K562 (cell line): ENCODE measurements around the gene SRGN. TPM values are rescaled to one million over a fixed set of nuclear protein-coding genes. Genes with fewer than 3 reads are reported as not detected.

ENCODE experiments used
- ATAC-seq: fragments of 200-7000 bp; cut with Tn5 transposase; 3 replicates; pipeline ENCODE4 v1.9.1; 2020; ENCODE audit warnings: moderate library complexity
- BruUV-seq: library from RNA; stranded (reverse); fragments of 400-500 nt; replicated peaks from 2 replicates; lab custom pipeline; 2021; lab: Mats Ljungman, UMichigan
- CTCF ChIA-PET: fragments of 300-600 bp; formaldehyde crosslinking; extraction: SDS; loops from one replicate; lab custom pipeline; 2021; ENCODE audit warnings: low intra/inter-chr PET ratio; lab: Yijun Ruan, JAX
- POLR2A ChIA-PET: fragments of 300-600, 350-650 bp; sonication (Branson Sonifier 250); formaldehyde crosslinking; extraction: SDS; loops from one replicate; lab custom pipeline; 2021; ENCODE audit warnings: antibody characterized with exemption, inconsistent platforms; lab: Yijun Ruan, JAX
- DNase-seq, 4 experiments: peaks; one replicate each; pipeline versions ENCODE4 v3.0.0 to v3.0.0-alpha.2; 2011 to 2018; ENCODE audit warnings: low spot score in 3 of 4, mixed read lengths in 3 of 4; ENCODE audit errors: extremely low read depth in 1 of 4
- FAIRE-seq: peaks from 2 replicates; lab custom pipeline; 2011; peaks lifted over from hg19 to GRCh38; lab: Jason Lieb, UNC
- H2AFZ ChIP-seq: 2 replicates; pipeline ENCODE4 v1.6.0; 2011; ENCODE audit warnings: low read depth, low read length, control low read depth, inconsistent platforms
- H3K27ac ChIP-seq: fragments of 200-600 bp; 3 replicates; pipeline ENCODE4 v1.8.0; 2011; ENCODE audit warnings: low read depth, mild to moderate bottlenecking, control low read depth, inconsistent platforms, low read length, moderate library complexity, mixed read lengths; ENCODE audit errors: extremely low read depth
- H3K27me3 ChIP-seq, 2 experiments: fragments of 300-600 bp in 1 of 2; 2 replicates in 1 of 2; 3 replicates in 1 of 2; pipeline versions ENCODE4 v1.6.0 to v1.8.0; 2011; ENCODE audit warnings: inconsistent platforms in 2 of 2, low read length in 2 of 2, mild to moderate bottlenecking in 1 of 2, mixed read lengths in 1 of 2, moderate library complexity in 1 of 2; ENCODE audit not compliant: control insufficient read depth in 2 of 2, insufficient read depth in 2 of 2
- H3K36me3 ChIP-seq: fragments of 300-600 bp; 3 replicates; pipeline ENCODE4 v1.8.0; 2011; ENCODE audit warnings: mild to moderate bottlenecking, low read length, inconsistent platforms; ENCODE audit not compliant: control insufficient read depth, insufficient read depth
- H3K4me1 ChIP-seq, 2 experiments: fragments of 200-600 bp in 1 of 2; replicated peaks in 1 of 2; 2 replicates in 1 of 2; 3 replicates in 1 of 2; pipeline versions ENCODE4 v1.5.1 to v1.8.0; 2011; ENCODE audit warnings: inconsistent platforms in 2 of 2, low read length in 2 of 2, mild to moderate bottlenecking in 1 of 2, mixed read lengths in 1 of 2, moderate library complexity in 1 of 2; ENCODE audit not compliant: control insufficient read depth in 2 of 2, insufficient read depth in 2 of 2
- H3K4me2 ChIP-seq: 2 replicates; pipeline ENCODE4 v1.6.1; 2011; ENCODE audit warnings: low read length, control low read depth, inconsistent platforms, mixed read lengths; ENCODE audit not compliant: insufficient read depth
- H3K4me3 ChIP-seq: fragments of 200-600 bp; sonication (generic), shearing (Covaris generic); 2 replicates; pipeline ENCODE4 v1.5.1; 2016; ENCODE audit warnings: control low read depth, inconsistent platforms
- H3K79me2 ChIP-seq: fragments of 200-600 bp; 3 replicates; pipeline ENCODE4 v1.8.0; 2011; ENCODE audit warnings: low read length, inconsistent platforms; ENCODE audit not compliant: control insufficient read depth, insufficient read depth
- H3K9ac ChIP-seq, 2 experiments: 2 replicates each; pipeline versions ENCODE4 v1.6.0 to v1.6.1; 2011; ENCODE audit warnings: low read depth in 2 of 2, low read length in 2 of 2, control low read depth in 1 of 2, inconsistent platforms in 1 of 2, mild to moderate bottlenecking in 1 of 2, mixed read lengths in 1 of 2; ENCODE audit not compliant: insufficient read depth in 1 of 2
- H3K9me1 ChIP-seq: one replicate; pipeline ENCODE4 v1.6.0; 2011; ENCODE audit warnings: inconsistent platforms, mild to moderate bottlenecking, low read length, moderate library complexity; ENCODE audit not compliant: control insufficient read depth, insufficient read depth
- H3K9me3 ChIP-seq: replicated peaks from 2 replicates; pipeline ENCODE4 v1.5.1; 2011; ENCODE audit warnings: low read depth, low read length, inconsistent platforms; ENCODE audit not compliant: control insufficient read depth, insufficient read depth
- H4K20me1 ChIP-seq: replicated peaks from 2 replicates; pipeline ENCODE4 v1.6.1; 2011; ENCODE audit warnings: low read length, inconsistent platforms, mixed read lengths; ENCODE audit not compliant: control insufficient read depth, insufficient read depth
- CBX8 ChIP-seq: fragments of 200-600 bp; sonication (generic); IDR thresholded peaks from 2 replicates; pipeline ENCODE4 v1.6.1; 2012; ENCODE audit warnings: borderline replicate concordance, mixed run types, low read depth, mild to moderate bottlenecking, moderate library complexity, mixed read lengths, low read length, control low read depth, inconsistent platforms; ENCODE audit not compliant: poor library complexity, severe bottlenecking; ENCODE audit errors: extremely low read depth
- FOSL1 ChIP-seq: fragments of 200-800 bp; sonication (Bioruptor generic); conservative IDR thresholded peaks from 2 replicates; pipeline ENCODE4 v1.6.1; 2016; ENCODE audit warnings: missing genetic modification characterization, missing compliant biosample characterization
- FOXK1 ChIP-seq: sonication (generic); formaldehyde crosslinking; IDR thresholded peaks from 2 replicates; pipeline ENCODE4 v1.8.0; 2022; ENCODE audit warnings: missing genetic modification reagents, mild to moderate bottlenecking, borderline replicate concordance
- HDGF ChIP-seq: fragments of 450-650 bp; IDR thresholded peaks from 2 replicates; pipeline ENCODE4 v1.6.1; 2016
- KHSRP ChIP-seq: fragments of 450-650 bp; IDR thresholded peaks from 2 replicates; pipeline ENCODE4 v1.6.1; 2017
- NFE2 ChIP-seq: IDR thresholded peaks from 2 replicates; pipeline ENCODE4 v1.6.1; 2014; ENCODE audit warnings: antibody characterized with exemption, low read depth
- NFYB ChIP-seq: IDR thresholded peaks from 2 replicates; pipeline ENCODE4 v1.6.1; 2011; ENCODE audit warnings: mild to moderate bottlenecking, moderate library complexity; ENCODE audit not compliant: insufficient read length; ENCODE audit errors: extremely low read depth
- PPARD ChIP-seq: fragments of 250-450 bp; sonication (Bioruptor Pico); IDR thresholded peaks from 2 replicates; pipeline ENCODE4 v1.8.0; 2022; ENCODE audit warnings: inconsistent platforms, mild to moderate bottlenecking, moderate library complexity
- TOE1 ChIP-seq, 2 experiments: fragments of 450-650 bp in 1 of 2; sonication (generic) in 1 of 2; formaldehyde crosslinking in 1 of 2; IDR thresholded peaks; 2 replicates each; pipeline versions ENCODE4 v1.7.1 to v1.8.0; 2016 to 2022; ENCODE audit warnings: borderline replicate concordance in 2 of 2, mild to moderate bottlenecking in 2 of 2, antibody characterized with exemption in 1 of 2, inconsistent platforms in 1 of 2, low read depth in 1 of 2, missing genetic modification reagents in 1 of 2, moderate library complexity in 1 of 2
- ZNF175 ChIP-seq: fragments of 200-800 bp; sonication (Bioruptor generic); IDR thresholded peaks from 2 replicates; pipeline ENCODE4 v1.6.1; 2016; ENCODE audit warnings: low read depth, mild to moderate bottlenecking, missing genetic modification characterization, missing compliant biosample characterization
- ZNF197 ChIP-seq: fragments of 200-800 bp; sonication (Bioruptor generic); IDR thresholded peaks from 2 replicates; pipeline ENCODE4 v1.6.1; 2016; ENCODE audit warnings: low read depth, missing genetic modification characterization, missing compliant biosample characterization
- ZNF586 ChIP-seq: fragments of 450-650 bp; formaldehyde crosslinking; conservative IDR thresholded peaks from 2 replicates; pipeline ENCODE4 v1.4.0; 2020; ENCODE audit warnings: mild to moderate bottlenecking, moderate library complexity
- ZNF780A ChIP-seq: fragments of 250-450 bp; sonication (Bioruptor Pico); IDR thresholded peaks from 2 replicates; pipeline ENCODE4 v1.5.0; 2021; ENCODE audit warnings: mild to moderate bottlenecking
- WGBS: fragments of 100-300 bp; shearing (Covaris generic); methylation state at CpG from one replicate; pipeline ENCODE4 v1.1.6; 2016; ENCODE audit warnings: low coverage, mixed read lengths; ENCODE audit not compliant: insufficient coverage; ENCODE audit errors: missing lambda C conversion rate; 5-methylcytosine and 5-hydroxymethylcytosine counted together
- in situ Hi-C: fragments of 300-500 bp; cut with MboI; formaldehyde crosslinking; loops from 4 replicates; pipeline ENCODE4 v1.15.0; 2018; ENCODE audit warnings: inconsistent platforms, mixed read lengths
- intact Hi-C: fragments of 100-400 bp; cut with micrococcal nuclease; formaldehyde crosslinking; loops from 2 replicates; pipeline ENCODE4 v1.14.2; 2022
- polyA plus RNA-seq, 8 experiments: library from polyadenylated mRNA; depleted of rRNA in 4 of 8; stranded (reverse) in 5 of 8; unstranded in 3 of 8; fragments of >200 nt; fragmentation: Nextera tagmentation in 2 of 8; fragmentation: Illumina TruSeq in 1 of 8; extraction: Ambion mirVana in 2 of 8; extraction: Trizol in 1 of 8; gene quantifications; 2 replicates each; pipeline versions ENCODE4 v1.2.1 to v1.2.3, GENCODE V29; 2011 to 2014; ENCODE audit warnings: inconsistent platforms in 1 of 8, missing spikeins in 1 of 8
- total RNA-seq, 7 experiments: library from RNA; depleted of rRNA in 6 of 7; stranded (reverse); fragments of >200 nt in 6 of 7; fragmentation: Illumina TruSeq in 2 of 7; extraction: Trizol in 2 of 7; gene quantifications; 2 replicates each; pipeline versions ENCODE4 v1.2.1 to v1.2.3, GENCODE V29; 2011 to 2021; ENCODE audit warnings: low replicate concordance in 1 of 7
- TF ChIP-seq, protein P1 (sequence below): fragments of 450-650 bp; IDR thresholded peaks from 2 replicates; pipeline ENCODE4 v1.6.1; 2016; ENCODE audit warnings: low read depth, mild to moderate bottlenecking, moderate library complexity
- TF ChIP-seq, protein P2 (sequence below): fragments of 150-350 bp; IDR thresholded peaks from 2 replicates; pipeline ENCODE4 v1.6.1; 2014; ENCODE audit warnings: low read depth, mild to moderate bottlenecking, low read length, borderline replicate concordance

SRGN gene
- total and polyA plus RNA-seq, 9 of the 15 experiments (the other 6 are each of a cell fraction or from before 2014, with no cell fraction given) = 136 to 304 (median 180) TPM

- Histone ChIP-seq H2AFZ (no peak overlapping the region), H3K27me3 (no peaks in the 10 kb centered on the region), H3K9me1 (peaks cover 4% of the 10 kb centered on the region), H4K20me1 (no peaks in the 10 kb centered on the region), H3K4me1 (peaks cover 0 to 4% of the 10 kb centered on the region in 2 experiments; a peak in 2 of 5 replicates), H3K9me3 (no peaks in the 10 kb centered on the region), H3K4me2 (no peak overlapping the region), H3K4me3 (no peak overlapping the region), H3K36me3 (peaks cover 42% of the 10 kb centered on the region; the same call in 2 of the 3 replicates), H3K9ac (no peak overlapping the region), H3K79me2 (peaks cover 53% of the 10 kb centered on the region), H3K27ac (no peak overlapping the region)
- FAIRE-seq (no peak), ATAC-seq (no peak), DNase-seq (no peak)
- BruUV-seq = no TSS peak
- TF ChIP-seq, protein P1, sequence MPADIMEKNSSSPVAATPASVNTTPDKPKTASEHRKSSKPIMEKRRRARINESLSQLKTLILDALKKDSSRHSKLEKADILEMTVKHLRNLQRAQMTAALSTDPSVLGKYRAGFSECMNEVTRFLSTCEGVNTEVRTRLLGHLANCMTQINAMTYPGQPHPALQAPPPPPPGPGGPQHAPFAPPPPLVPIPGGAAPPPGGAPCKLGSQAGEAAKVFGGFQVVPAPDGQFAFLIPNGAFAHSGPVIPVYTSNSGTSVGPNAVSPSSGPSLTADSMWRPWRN = no peak
- TF ChIP-seq TOE1 (IDR thresholded peaks at IDR 0.05; ENCODE audit: borderline replicate concordance) (no peak), TOE1 (CRISPR knock-in tag; IDR thresholded peaks at IDR 0.05; ENCODE audit: borderline replicate concordance, low read depth) (no peak), FOXK1 (CRISPR knock-in tag) (no peak), FOSL1 (tag) (no peak), KHSRP (no peak), PPARD (CRISPR knock-in tag) (no peak), NFYB (no peak), CBX8 (no peak), ZNF780A (no peak), HDGF (no peak), ZNF175 (CRISPR knock-in tag) (no peak), NFE2 (no peak), ZNF586 (CRISPR knock-in tag) (no peak), ZNF197 (CRISPR knock-in tag) (no peak)
- TF ChIP-seq, protein P2, sequence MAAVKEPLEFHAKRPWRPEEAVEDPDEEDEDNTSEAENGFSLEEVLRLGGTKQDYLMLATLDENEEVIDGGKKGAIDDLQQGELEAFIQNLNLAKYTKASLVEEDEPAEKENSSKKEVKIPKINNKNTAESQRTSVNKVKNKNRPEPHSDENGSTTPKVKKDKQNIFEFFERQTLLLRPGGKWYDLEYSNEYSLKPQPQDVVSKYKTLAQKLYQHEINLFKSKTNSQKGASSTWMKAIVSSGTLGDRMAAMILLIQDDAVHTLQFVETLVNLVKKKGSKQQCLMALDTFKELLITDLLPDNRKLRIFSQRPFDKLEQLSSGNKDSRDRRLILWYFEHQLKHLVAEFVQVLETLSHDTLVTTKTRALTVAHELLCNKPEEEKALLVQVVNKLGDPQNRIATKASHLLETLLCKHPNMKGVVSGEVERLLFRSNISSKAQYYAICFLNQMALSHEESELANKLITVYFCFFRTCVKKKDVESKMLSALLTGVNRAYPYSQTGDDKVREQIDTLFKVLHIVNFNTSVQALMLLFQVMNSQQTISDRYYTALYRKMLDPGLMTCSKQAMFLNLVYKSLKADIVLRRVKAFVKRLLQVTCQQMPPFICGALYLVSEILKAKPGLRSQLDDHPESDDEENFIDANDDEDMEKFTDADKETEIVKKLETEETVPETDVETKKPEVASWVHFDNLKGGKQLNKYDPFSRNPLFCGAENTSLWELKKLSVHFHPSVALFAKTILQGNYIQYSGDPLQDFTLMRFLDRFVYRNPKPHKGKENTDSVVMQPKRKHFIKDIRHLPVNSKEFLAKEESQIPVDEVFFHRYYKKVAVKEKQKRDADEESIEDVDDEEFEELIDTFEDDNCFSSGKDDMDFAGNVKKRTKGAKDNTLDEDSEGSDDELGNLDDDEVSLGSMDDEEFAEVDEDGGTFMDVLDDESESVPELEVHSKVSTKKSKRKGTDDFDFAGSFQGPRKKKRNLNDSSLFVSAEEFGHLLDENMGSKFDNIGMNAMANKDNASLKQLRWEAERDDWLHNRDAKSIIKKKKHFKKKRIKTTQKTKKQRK = no peak
- in situ Hi-C loops (no loop called here), intact Hi-C loops (no loop called here)
- ChIA-PET CTCF (no interaction called here), POLR2A (interaction anchor here (1.3 kb wide), 1 partner anchor 10 kb away, joined by 5 read pairs; the partner anchor contains the start of gene SRGN)
- 92% methylated on average over 4 of the region's 4 CpGs for WGBS
Measured at GRCh38 chr10:69097729-69098128, 9.8 kb downstream of the SRGN start.
